GM23248 (cell line): ENCODE results near the gene ANKRD22.

Source experiments
- EZH2 ChIP-seq: fragments of 200-600 bp; sonication (generic); IDR thresholded peaks from 2 replicates; pipeline ENCODE4 v1.6.1; 2018; ENCODE audit warnings: antibody characterized with exemption, mild to moderate bottlenecking; ENCODE audit not compliant: insufficient read depth, poor library complexity, severe bottlenecking
- EZH2phosphoT487 ChIP-seq: fragments of 200-600 bp; sonication (generic); IDR thresholded peaks from 2 replicates; pipeline ENCODE4 v1.6.1; 2018; ENCODE audit warnings: antibody characterized with exemption, moderate library complexity, mild to moderate bottlenecking, low read depth; ENCODE audit not compliant: insufficient read depth

DNA sequence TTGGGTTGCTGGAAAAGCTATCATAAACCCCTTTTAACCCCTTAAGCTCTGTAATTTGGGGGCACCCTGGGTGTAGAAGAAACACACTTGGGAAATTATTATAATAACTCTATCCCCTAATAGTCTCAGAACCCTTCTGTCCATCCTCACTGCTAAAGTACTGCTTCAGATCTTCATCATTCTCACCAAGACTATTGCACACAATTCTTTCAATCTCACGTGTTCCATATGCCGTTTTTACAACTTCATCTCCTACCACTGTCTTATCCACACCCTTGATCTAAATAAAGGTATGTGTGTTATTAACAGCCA is 15.8 kb downstream of the ANKRD22 start:
- TF ChIP-seq EZH2 (no peak), EZH2phosphoT487 (no peak)
